NCI-H2196 (cell line): Measurements from ENCODE around the gene RCAN2.

ENCODE experiments used
- DNase-seq: peaks from one replicate; lab custom pipeline; 2025; ENCODE audit not compliant: unreplicated experiment; lab: John Stamatoyannopoulos, UW

Gene RCAN2

GRCh38 chr6:46219661-46220060 lies 271.6 kb downstream of the RCAN2 start:
- DNase-seq = no peak

- DNase-seq = no peak
Observed at GRCh38 chr6:46218457-46218856, 272.8 kb downstream of the RCAN2 start.

- no peak for DNase-seq
Observed at GRCh38 chr6:46217671-46218131, 273.5 kb downstream of the RCAN2 start.

GRCh38 chr6:46216879-46217278 lies 274.4 kb downstream of the RCAN2 start:
- DNase-seq = no peak

GRCh38 chr6:46215777-46216176 lies 275.5 kb downstream of the RCAN2 start:
- DNase-seq = no peak

- DNase-seq = no peak
Observed at GRCh38 chr6:46215213-46215612, 276.0 kb downstream of the RCAN2 start.

- no peak for DNase-seq
Observed at GRCh38 chr6:46211917-46212316, 279.3 kb downstream of the RCAN2 start.

GRCh38 chr6:46210294-46210693 lies 281.0 kb downstream of the RCAN2 start:
- DNase-seq = no peak

GRCh38 chr6:46208303-46208702 lies 282.9 kb downstream of the RCAN2 start:
- DNase-seq = no peak

GRCh38 chr6:46207174-46207573 lies 284.1 kb downstream of the RCAN2 start:
- no peak for DNase-seq

GRCh38 chr6:46204880-46205650 lies 286.2 kb downstream of the RCAN2 start:
- DNase-seq = no peak

DNA sequence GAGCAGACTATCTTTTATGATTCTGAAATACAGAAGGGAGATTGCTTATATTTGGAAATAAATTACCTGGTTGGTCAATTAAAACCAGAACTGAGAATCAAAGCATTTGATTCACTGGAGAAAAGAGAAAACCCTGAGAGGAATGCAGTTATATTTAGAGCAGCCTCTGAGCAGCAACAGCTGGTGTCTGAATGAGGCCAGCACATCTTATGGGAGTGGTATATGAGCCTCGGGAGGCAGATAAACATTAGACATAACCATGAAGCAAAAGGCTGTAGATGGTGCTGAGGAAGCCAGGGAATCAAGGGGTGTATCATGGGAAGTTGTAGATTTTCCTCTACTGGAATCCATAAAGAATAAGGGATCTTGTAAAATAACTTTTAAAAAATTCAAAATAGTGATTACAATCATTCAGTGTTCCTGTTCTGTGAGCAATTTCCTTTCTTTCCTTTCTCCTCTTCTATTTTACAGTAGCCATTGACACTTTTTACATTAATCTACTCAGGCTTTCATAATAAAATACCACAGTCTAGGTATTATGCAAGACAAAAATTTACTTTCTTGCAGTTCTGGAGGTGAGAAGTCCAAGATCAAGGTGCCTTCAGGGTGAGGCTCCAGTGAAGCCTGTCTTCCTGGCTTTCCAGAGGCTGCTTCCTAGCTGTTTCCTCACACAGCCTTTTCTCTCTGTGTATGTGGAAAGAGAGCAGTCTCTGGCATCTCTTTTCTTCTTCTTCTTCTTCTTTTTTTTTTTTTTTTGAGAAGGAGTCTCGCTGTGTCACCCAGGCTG lies 287.7 kb downstream of the RCAN2 start:
- no peak for DNase-seq

- DNase-seq = no peak
Observed at GRCh38 chr6:46201702-46202101, 289.5 kb downstream of the RCAN2 start.

DNA sequence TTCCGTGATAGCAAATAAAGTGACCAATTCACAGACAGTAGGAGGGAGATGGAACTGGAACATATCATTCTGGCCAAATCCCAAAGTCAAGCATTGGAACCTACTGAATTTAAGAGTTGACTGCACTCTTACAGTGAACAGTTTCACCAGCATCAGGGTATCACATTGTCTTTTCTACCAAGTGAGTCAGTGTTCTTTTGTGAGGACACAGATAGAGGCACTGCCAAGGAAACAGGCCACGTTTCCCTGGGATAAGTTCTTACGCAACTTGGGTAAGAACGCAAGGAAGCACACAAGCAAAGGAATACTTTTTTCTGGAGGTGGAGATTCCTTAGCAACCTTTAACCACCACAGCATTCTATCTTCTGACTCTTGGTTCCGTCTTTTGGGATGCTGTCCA lies 291.9 kb downstream of the RCAN2 start:
- no peak for DNase-seq

GRCh38 chr6:46191961-46192360 lies 299.3 kb downstream of the RCAN2 start:
- no peak for DNase-seq

GRCh38 chr6:46190889-46191288 lies 300.4 kb downstream of the RCAN2 start:
- no peak for DNase-seq

DNA sequence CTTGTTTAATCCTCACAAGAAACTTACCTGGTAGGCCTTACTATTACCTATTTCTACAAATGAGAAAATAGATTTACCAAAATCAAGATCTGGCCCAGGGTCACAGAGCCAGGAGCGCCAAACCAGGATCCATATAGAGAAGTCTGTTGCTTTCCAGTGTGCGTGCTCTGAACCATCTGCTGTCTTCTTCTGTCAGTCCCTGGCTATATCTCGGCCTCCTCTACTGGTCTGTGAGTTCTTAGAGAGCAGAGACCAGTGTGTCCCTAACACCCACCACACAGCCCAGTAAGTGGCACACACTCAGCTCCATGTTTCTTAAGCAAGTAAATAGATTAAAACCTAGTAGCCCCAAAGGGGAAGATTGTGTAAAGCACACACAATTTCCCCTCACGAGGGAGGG lies 301.5 kb downstream of the RCAN2 start:
- DNase-seq = no peak

DNA sequence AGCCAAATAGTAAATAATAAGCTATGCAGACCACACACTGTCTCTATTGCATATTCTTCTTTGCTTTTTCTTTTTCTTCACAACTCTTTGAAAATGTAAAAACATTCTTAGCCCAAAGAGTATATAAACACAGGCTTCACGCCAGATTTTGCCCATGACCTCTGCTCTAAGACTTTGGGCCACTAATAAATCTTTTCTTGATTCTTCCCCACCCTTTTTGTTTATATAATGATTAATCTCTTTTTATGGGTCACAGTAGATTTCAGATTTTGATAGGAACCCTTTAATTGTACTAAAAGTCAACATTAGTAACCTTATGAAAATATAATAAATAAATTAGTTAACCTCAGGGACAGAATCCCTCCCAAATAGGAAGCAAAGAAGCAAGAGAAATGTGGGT lies 304.7 kb downstream of the RCAN2 start:
- DNase-seq = no peak

DNA sequence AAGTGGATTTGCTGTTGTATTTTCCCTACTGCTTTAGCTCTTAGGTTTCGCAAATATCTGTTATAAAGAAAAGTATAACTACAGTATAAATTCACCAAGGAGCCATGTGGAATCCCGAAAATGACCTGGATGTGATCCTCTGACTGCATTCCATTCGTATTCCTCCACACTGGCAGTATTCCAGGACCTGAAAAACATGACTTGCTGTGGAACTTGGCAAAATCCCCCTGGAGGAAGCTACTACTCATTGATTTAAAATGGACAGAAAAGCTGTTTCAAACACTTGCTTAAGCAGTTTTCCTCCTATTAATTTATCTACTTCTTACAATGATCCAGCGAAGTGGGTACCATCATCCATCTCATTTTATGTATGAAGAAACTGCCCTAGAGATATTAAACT lies 307.1 kb downstream of the RCAN2 start:
- DNase-seq = no peak

DNA sequence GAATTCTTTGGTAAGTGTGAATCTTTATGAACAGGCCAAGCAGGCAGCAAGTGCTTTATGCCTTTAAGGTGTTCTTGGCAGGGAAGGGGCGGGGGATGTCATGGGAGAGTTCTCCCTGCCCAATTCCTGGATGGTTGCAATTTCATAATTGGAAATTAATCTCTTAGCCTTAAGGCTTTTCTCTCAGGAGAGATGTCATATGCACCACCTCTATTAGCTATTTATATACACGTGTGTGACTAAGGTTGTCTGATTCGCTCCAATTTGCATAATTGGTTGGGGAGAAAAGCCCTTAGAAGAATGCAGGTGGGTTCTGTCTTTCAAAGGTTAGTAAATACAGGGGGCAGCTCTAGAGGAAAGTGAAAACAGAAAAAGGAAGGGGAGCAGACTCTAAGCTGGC lies 315.3 kb downstream of the RCAN2 start:
- no peak for DNase-seq

DNA sequence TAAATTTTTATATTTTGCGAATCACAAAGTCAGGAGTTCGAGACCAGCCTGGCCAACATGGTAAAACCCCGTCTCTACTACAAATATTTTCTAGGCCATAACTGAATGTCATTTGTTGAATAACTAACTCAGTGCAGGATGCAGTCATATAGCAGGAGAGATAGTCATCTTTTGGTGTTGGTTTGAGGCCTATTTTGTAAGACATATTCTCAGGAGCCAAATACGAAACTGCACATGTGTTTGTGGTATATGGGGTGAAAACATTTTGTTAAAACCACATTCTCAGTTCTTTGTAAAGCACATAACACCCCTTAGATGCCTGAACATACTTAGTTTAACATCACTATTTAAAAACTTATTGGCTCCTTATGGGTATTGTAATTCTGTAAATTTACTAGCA lies 315.8 kb downstream of the RCAN2 start:
- DNase-seq = no peak

DNA sequence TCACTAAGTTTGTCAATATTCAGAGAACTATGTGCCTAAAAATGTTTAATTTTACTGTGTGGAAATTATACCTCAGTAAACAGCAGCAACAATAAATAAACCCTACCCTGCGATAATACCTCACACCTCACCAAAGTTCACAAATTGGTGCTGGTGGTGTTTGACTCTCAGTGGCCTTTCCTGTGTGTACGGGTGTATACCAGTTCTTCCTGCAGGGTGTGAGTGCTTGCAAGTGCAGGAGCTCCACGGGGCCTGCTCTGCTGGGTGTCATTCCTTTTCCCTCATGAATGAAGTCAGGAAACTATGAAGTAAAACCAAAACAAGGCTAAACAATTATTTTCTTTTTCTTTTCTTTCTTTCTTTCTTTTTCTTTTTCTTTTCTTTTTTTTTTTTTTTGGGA lies 316.3 kb downstream of the RCAN2 start:
- no peak for DNase-seq
